Astrocyte (in vitro differentiated cells and primary cell): ENCODE measurements around the gene RNF150. TPM values are rescaled to one million over a fixed set of nuclear protein-coding genes. Genes with fewer than 3 reads are reported as not detected.

Experiments used
- DNase-seq: peaks from one replicate; pipeline ENCODE4 v3.0.0-alpha.2; 2010; ENCODE audit warnings: low read depth
- FAIRE-seq: peaks from 2 replicates; lab custom pipeline; 2011; peaks lifted over from hg19 to GRCh38; lab: Jason Lieb, UNC
- H2AFZ ChIP-seq: 2 replicates; pipeline ENCODE4 v1.6.0; 2012; ENCODE audit warnings: low read depth, low read length, inconsistent platforms
- H3K27ac ChIP-seq: 2 replicates; pipeline ENCODE4 v1.5.1; 2011; ENCODE audit warnings: low read depth, low read length, inconsistent platforms
- H3K27me3 ChIP-seq: 2 replicates; pipeline ENCODE4 v1.6.0; 2011; ENCODE audit warnings: low read length, inconsistent platforms; ENCODE audit not compliant: insufficient read depth
- H3K36me3 ChIP-seq: 2 replicates; pipeline ENCODE4 v1.5.1; 2011; ENCODE audit warnings: low read length, inconsistent platforms; ENCODE audit not compliant: insufficient read depth
- H3K4me1 ChIP-seq: 2 replicates; pipeline ENCODE4 v1.5.1; 2011; ENCODE audit warnings: low read length, inconsistent platforms; ENCODE audit not compliant: insufficient read depth
- H3K4me2 ChIP-seq: 2 replicates; pipeline ENCODE4 v1.6.0; 2012; ENCODE audit warnings: low read length, inconsistent platforms
- H3K4me3 ChIP-seq: 2 replicates; pipeline ENCODE4 v1.5.1; 2011; ENCODE audit warnings: low read depth, mild to moderate bottlenecking, low read length, inconsistent platforms; ENCODE audit not compliant: insufficient read depth
- H3K79me2 ChIP-seq: 2 replicates; pipeline ENCODE4 v1.6.0; 2012; ENCODE audit warnings: mild to moderate bottlenecking, low read length, inconsistent platforms; ENCODE audit not compliant: insufficient read depth
- H3K9ac ChIP-seq: 2 replicates; pipeline ENCODE4 v1.6.0; 2012; ENCODE audit warnings: mild to moderate bottlenecking, low read length, inconsistent platforms
- H3K9me3 ChIP-seq: 2 replicates; pipeline ENCODE4 v1.5.1; 2012; ENCODE audit warnings: low read depth, mild to moderate bottlenecking, low read length, inconsistent platforms; ENCODE audit not compliant: insufficient read depth
- H4K20me1 ChIP-seq: 2 replicates; pipeline ENCODE4 v1.6.0; 2012; ENCODE audit warnings: low read length, inconsistent platforms; ENCODE audit not compliant: insufficient read depth
- H3K27ac Mint-ChIP-seq: one replicate; pipeline ENCODE4 v1.8.0; 2021; ENCODE audit warnings: mild to moderate bottlenecking, mixed read lengths; ENCODE audit not compliant: unreplicated experiment
- H3K27me3 Mint-ChIP-seq: one replicate; pipeline ENCODE4 v1.8.0; 2021; ENCODE audit warnings: low read depth, mixed read lengths; ENCODE audit not compliant: unreplicated experiment
- H3K36me3 Mint-ChIP-seq: one replicate; pipeline ENCODE4 v1.8.0; 2021; ENCODE audit warnings: low read depth, mixed read lengths; ENCODE audit not compliant: unreplicated experiment
- H3K4me1 Mint-ChIP-seq: one replicate; pipeline ENCODE4 v1.8.0; 2021; ENCODE audit warnings: low read depth, mixed read lengths; ENCODE audit not compliant: unreplicated experiment
- H3K4me3 Mint-ChIP-seq: one replicate; pipeline ENCODE4 v1.8.0; 2021; ENCODE audit warnings: mild to moderate bottlenecking, moderate library complexity, mixed read lengths; ENCODE audit not compliant: unreplicated experiment
- H3K9me3 Mint-ChIP-seq: one replicate; pipeline ENCODE4 v1.8.0; 2021; ENCODE audit warnings: mild to moderate bottlenecking, mixed read lengths; ENCODE audit not compliant: unreplicated experiment
- EZH2 ChIP-seq: IDR thresholded peaks from 2 replicates; pipeline ENCODE4 v1.6.1; 2012; ENCODE audit warnings: mild to moderate bottlenecking, low read length, inconsistent platforms; ENCODE audit not compliant: insufficient read depth
- total RNA-seq: library from RNA; stranded (reverse); gene quantifications from 2 replicates; pipeline ENCODE4 v1.2.1, GENCODE V29; 2021
- TF ChIP-seq, protein P1 (sequence below): IDR thresholded peaks from 2 replicates; pipeline ENCODE4 v1.5.1; 2011; ENCODE audit warnings: low read depth, mild to moderate bottlenecking, inconsistent platforms, low read length, moderate library complexity; ENCODE audit not compliant: insufficient read depth

RNF150 gene
- total RNA-seq, 1 donor from 2014 or later: 5.2 TPM

DNA sequence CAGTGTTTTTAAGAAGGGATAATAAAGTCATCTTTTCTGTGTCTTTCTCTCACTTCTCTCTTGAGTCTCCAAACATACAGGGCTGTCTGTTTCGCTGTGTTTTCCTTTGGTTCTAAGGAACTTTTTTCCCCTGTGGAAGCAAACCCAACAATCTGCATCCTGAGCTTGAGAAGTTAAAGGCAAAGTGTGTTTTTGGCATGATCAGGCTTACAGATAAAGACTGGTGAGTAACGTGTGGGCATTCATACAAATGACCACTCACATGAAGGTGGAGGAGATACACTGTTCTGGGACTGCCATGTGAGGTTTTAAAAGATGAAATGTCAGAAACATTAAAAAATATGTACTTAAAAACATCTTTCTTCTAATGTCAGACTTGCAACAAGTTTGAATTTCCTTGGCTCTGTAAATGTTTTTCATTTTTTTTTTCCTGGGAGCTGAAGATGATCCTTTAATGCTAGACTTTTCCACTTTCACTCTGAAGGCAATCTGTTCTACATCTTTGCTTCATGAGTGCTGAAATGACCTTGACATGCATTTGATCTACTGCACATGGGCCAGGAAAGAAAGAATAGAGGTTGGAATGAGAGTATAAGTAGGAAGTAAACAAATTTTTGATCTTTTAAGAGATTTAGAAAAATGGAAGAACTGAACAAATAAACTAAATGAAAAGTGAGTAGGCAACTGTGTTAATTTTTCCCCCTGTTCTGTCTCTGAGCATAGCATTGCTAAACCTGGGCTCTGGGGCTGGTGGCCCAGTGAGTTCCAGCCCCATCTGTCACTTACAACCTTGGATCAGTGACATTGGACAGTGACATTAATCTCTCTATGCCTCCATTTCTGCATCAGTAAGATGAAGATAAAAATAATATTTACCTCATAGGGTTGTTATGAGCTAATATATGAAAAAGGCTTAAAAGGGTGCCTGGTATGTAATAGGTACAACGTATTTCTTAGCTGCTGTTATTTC is 226.0 kb downstream of the RNF150 start:
- FAIRE-seq (no peak), DNase-seq (no peak)
- Mint-ChIP-seq H3K36me3 (no peaks in the 10 kb centered on the region), H3K4me1 (no peaks in the 10 kb centered on the region), H3K4me3 (no peak overlapping the region), H3K27me3 (no peaks in the 10 kb centered on the region), H3K27ac (no peak overlapping the region), H3K9me3 (no peaks in the 10 kb centered on the region)
- Histone ChIP-seq H3K27me3 (no peaks in the 10 kb centered on the region), H3K79me2 (no peaks in the 10 kb centered on the region), H3K27ac (no peak overlapping the region), H3K4me2 (no peak overlapping the region), H3K4me1 (no peaks in the 10 kb centered on the region), H3K4me3 (no peak overlapping the region), H3K36me3 (no peaks in the 10 kb centered on the region), H4K20me1 (no peaks in the 10 kb centered on the region), H2AFZ (no peak overlapping the region), H3K9ac (no peak overlapping the region), H3K9me3 (no peaks in the 10 kb centered on the region)
- TF ChIP-seq, protein P1, sequence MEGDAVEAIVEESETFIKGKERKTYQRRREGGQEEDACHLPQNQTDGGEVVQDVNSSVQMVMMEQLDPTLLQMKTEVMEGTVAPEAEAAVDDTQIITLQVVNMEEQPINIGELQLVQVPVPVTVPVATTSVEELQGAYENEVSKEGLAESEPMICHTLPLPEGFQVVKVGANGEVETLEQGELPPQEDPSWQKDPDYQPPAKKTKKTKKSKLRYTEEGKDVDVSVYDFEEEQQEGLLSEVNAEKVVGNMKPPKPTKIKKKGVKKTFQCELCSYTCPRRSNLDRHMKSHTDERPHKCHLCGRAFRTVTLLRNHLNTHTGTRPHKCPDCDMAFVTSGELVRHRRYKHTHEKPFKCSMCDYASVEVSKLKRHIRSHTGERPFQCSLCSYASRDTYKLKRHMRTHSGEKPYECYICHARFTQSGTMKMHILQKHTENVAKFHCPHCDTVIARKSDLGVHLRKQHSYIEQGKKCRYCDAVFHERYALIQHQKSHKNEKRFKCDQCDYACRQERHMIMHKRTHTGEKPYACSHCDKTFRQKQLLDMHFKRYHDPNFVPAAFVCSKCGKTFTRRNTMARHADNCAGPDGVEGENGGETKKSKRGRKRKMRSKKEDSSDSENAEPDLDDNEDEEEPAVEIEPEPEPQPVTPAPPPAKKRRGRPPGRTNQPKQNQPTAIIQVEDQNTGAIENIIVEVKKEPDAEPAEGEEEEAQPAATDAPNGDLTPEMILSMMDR: no peak

DNA sequence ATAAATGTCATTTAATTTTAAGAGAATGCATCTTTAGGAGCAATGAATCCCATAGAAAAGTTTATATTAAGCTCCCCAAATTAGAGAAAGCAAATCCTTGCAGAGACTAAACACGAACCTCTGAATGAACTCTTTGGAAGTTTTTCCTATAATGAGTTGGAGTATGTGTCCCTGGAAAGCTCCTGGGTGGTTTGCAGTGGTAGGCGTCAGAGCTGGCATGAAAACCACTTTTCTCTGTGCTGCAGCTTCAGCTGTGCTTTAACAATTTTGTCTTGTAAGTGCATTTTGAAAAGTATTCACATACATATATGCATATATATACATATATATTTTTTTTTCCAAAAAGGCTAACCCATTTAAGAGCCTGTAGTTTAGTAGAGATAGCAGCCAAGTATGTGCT is 228.4 kb downstream of the RNF150 start:
- H2AFZ ChIP-seq: no peak overlapping the region
- no peaks in the 10 kb centered on the region for H3K36me3 Mint-ChIP-seq
- no peak overlapping the region for H3K4me3 ChIP-seq
- H3K9ac ChIP-seq: no peak overlapping the region
- H3K4me1 Mint-ChIP-seq: peaks cover 2% of the 10 kb centered on the region
- no peaks in the 10 kb centered on the region for H3K9me3 Mint-ChIP-seq
- peaks cover 2% of the 10 kb centered on the region for H3K27me3 Mint-ChIP-seq
- FAIRE-seq: no peak
- H4K20me1 ChIP-seq: no peaks in the 10 kb centered on the region
- no peaks in the 10 kb centered on the region for H3K36me3 ChIP-seq
- H3K4me3 Mint-ChIP-seq: no peak overlapping the region
- no peaks in the 10 kb centered on the region for H3K27me3 ChIP-seq
- no peaks in the 10 kb centered on the region for H3K9me3 ChIP-seq
- H3K4me2 ChIP-seq: no peak overlapping the region
- no peaks in the 10 kb centered on the region for H3K4me1 ChIP-seq
- no peak overlapping the region for H3K27ac Mint-ChIP-seq
- H3K27ac ChIP-seq: no peak overlapping the region
- no peak for DNase-seq
- no peak for TF ChIP-seq EZH2
- no peaks in the 10 kb centered on the region for H3K79me2 ChIP-seq

DNA sequence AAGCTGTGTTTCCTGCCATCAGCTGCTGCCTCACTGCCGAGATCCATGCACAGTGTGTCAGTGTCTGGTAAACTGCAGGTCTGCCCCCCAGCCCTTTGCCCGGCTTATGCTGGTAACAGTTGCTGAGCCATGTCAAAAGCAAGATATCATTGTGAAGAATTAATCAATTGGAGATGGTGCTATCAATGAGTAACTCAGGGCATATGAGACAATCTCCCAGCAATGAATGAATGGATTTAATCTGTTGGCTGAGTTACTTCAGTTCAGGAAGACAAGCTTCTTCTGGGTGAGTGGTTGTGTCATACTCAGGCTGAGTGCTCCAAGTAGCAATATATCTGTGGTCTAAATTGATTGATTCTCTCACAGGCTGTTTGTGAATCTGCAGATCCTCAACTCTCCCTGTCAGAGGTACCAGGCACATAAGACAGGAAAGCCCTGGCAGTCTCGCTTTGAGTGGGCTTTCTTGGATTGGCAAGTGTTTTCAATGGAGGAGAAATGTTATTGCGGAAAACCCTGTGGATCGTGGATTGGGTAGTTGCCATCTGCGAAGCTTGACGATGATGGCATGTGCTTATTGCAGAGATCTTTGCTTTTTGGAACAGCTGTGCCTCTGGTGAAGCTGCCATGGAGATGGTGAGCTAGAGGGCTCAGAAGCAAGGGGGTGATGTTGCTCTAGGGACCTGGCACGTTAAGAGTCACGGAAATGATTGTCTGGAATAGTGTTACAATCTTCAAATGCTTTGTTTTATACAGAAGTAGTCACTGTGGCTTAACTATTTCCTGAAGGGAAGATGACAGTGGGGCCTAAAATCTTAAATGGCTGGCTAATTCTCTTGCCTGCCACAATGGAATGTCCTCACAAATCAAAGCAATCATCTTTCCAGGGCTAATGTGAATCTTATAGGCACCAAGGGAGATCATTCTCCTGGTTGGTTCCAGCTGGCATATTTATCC is 229.5 kb downstream of the RNF150 start:
- no peak for DNase-seq
- Histone ChIP-seq H4K20me1 (no peaks in the 10 kb centered on the region), H3K9me3 (no peaks in the 10 kb centered on the region), H3K4me2 (no peak overlapping the region), H3K79me2 (no peaks in the 10 kb centered on the region), H3K4me3 (no peak overlapping the region), H3K27ac (no peak overlapping the region), H3K9ac (no peak overlapping the region), H2AFZ (no peak overlapping the region), H3K4me1 (no peaks in the 10 kb centered on the region), H3K36me3 (no peaks in the 10 kb centered on the region), H3K27me3 (no peaks in the 10 kb centered on the region)
- H3K4me3 Mint-ChIP-seq: no peak overlapping the region
- H3K27ac Mint-ChIP-seq: no peak overlapping the region
- H3K9me3 Mint-ChIP-seq: no peaks in the 10 kb centered on the region
- no peak for TF ChIP-seq EZH2
- TF ChIP-seq, protein P1: no peak
- H3K36me3 Mint-ChIP-seq: no peaks in the 10 kb centered on the region
- no peak for FAIRE-seq
- peaks cover 2% of the 10 kb centered on the region for H3K4me1 Mint-ChIP-seq
- H3K27me3 Mint-ChIP-seq: peaks cover 2% of the 10 kb centered on the region
